Colon (tissue), 2 donors: ENCODE results near the gene ARL6IP4.

Experiments used
- FAIRE-seq: peaks from 2 replicates; lab custom pipeline; 2012; peaks lifted over from hg19 to GRCh38; lab: Jason Lieb, UNC
- donor health status: control.
- donor health status: control.

The ARL6IP4 gene

DNA sequence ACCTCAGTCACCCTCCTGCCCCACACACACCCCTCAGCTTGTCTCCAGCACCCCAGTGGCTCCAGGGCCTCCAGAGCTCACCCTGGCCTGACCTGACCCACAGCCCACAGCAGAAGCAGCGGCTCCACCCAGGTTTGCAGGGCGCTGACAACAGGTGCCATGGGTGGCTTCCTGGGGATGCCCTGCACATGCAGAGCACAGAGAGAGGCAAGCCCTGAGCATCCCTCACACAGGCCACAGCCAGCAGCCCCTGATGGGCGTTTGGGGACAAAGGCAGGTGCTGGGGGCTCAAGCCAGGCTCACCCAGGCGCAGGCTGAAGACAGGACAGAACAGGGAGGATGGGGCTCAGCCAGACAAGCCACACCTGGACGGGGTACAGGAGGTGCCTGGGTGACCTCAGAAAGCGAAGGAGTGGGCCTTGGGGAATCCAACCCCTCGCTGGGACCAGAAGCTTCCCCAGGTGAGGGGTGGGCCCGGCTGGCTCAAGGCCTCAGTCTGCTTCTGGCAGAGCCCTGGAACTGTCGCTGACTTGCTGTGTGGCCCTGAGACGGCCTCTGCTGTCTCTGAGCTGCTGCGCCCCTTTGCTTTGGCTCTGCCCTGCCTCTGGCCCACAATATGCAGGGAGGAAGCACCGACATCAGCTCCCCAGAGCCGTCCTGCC lies 10.6 kb downstream of the ARL6IP4 start:
- no peak for FAIRE-seq

DNA sequence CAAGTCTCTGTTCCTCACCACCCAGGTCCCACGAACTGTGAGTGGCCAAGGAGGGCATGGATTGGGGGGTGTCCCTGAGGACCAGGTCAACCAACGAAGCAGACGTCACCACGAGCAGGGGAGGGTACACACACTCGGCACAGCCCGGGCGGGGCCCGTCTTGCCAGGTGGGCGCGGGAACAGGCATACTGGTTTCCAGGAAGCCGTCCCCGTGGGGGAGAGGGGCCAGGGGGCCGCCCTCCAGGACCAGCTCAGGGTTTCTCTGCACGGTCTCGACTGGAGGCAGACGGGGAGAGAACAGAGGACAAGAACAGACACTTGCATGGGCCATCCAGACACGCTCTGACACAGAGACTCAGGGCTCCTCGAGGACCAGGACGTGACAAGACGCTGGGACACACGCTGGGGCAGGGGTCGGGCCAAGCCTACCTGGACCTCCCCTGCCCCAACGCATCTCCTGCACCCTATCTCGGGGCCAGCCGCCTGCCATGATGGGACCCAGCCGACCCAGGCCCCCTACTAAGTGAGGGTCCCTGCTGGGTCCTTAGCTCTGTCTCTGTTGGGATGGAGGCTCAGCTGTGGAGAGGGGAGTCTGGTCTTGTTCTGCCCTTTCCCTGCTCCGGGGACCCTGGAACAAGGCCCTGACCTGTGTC lies 11.3 kb downstream of the ARL6IP4 start:
- no peak for FAIRE-seq

DNA sequence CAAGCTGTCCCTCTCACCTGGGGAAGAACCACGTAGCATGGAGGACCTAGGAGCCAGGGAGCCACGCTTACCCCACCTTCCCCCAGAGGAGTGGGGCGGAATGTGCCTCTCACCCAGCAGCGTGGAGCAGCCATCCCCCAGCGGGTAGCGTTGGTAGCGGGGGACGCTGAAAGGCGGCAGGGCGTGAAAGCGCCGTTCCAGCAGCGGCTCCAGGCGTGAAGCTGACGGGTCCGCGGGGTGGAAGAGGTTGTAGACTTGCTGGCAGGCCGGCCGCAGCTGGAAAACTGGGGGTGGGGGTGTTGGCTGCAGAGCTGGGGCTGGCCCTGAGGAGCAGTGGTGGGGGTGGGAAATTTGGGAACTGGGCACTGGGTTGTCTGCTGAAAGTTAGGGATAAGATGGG lies 11.9 kb downstream of the ARL6IP4 start:
- FAIRE-seq = no peak

DNA sequence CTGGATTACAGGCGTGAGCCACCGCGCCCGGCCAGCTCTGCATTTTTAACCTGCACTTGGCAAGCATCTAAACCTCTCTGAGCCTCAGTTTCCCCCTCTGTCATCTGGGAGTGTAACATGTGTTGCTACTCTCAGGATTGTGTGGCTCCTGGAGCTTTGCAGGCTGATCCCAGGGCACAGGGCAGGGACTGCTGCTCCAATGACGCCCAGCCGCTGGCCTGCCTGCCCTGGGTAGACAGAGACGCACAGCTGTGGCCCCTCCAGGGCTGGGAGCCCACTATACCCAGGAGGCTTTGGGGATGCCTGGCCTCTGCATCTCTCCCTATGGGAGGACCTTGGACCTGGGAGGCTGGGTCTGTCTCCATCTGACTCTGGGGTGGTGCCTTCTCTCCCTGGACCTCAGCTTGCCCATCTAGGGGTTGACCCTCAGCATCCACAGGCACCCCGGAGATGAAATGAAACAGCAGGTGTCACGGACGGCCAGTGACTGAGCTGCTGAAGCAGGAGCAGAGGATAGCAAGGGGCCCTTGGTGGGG lies 13.7 kb downstream of the ARL6IP4 start:
- no peak for FAIRE-seq

DNA sequence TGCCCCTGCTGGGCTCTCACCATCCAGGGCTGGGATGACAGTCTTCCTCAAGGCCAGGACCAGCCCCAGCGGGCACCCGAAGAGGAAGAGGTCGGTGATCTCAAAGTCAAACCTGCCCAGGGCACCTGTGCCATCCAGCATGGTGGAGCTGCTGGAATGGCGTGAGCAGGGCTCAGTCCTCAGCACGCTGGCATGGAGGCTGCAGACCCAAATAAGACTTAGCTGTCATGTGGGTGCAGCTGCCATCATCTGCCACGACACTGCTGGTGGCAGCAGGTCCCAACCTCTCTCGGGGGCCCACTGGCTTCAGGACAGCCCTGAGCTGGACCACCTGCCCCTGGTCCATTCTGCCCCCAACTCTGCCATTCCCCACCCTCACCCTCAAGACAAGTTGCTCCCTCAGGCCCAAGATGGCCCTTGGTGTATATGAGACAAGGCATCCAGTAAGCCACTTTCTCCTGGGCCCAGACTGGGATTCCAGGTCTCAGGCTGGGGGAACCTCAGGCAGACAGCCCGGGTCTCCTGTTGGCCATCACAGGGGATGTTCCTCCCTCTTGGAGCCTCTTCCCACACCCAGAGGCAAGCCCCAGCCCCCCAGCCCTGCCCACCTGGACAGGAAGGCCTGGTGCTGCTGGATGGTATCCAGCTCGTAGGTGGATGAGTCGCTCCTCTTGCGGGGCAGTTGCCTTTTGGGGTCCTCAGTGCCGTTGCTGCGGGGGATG lies 14.5 kb downstream of the ARL6IP4 start:
- no peak for FAIRE-seq

DNA sequence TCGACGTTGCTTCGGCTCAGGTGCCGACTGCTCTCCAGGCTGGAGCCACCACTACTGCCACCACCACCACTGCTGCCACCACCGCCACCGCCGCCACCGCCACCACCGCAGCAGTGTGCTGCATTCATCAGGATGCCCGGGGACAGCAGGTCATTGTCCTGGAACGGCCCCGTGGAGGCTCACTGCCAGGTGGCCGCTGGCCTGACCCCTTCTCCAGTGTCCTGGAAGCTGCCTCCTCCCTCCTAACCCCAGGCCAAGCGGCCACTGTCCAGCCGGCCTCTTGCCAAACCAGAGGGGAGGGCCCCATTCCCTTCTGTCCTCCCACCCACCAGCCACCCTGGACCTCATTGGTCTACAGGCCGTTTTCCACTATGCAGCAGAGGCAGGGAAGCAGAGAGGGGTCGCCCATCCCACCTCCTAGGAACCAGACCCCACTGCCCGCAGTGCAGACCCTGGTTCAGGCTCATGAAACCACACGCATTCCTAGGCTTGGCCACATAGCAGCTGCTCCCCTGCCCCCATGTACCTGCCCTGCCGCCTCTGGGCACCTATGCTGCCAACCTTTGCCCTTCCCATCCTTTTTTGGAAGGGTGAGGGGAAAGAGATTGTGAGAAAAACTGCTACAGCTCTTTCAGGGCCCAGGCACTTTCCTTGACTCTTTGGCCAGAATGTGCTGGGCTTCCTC lies 15.2 kb downstream of the ARL6IP4 start:
- no peak for FAIRE-seq

DNA sequence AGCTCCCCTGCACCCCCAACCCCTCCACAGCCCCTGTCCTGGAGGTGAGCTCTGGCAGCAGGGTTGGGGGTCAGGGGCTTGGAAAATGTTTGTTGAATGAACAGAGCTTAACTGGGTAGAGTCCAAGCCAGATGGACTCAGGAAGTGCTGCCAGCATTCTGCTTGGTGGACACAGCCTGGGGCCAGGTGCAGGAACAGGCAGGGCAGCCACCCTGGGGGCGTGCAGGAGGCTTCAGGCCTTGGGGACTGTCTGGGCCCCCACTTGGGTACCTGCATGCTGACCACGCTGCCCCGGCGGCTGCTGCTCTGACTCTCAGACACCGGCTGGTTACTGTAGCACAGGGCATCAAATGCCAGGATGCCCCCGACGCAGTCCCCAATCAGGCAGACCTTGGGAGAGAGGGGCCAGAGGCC lies 15.7 kb downstream of the ARL6IP4 start:
- FAIRE-seq = no peak

DNA sequence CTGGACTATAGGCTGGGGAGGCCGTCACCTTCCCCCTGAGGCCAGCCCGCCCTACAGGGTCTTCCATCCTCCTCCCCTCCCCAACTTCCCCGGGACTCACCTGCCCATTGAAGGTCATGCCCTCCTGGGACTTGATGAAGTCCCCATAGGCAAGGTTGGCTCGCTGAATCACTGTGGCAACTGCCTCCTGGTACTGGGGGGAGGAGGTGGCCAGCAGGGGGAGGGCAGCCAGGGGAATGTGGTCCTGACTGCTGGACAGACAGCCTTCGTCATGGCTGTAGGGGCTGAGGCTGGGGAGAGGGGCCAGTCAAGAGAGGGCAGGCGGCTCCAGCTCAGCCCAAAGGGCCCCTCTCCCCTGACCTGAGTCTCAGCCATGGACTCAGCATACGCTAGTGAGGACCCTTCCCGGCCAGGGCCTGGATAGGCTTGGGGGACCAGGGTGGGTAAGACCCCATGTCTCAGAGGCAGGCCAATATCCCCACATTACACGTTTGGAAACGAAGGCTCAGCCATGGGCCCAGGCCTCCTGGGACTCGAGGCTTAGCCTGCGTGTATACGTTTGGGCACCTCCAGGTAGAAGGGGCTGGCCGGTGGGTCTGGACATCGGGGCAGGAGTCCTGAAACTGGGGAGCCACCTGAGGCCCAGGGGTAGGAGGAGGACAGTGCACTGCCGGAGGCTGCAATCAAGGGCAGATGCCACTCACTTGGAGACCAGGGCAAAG lies 16.3 kb downstream of the ARL6IP4 start:
- FAIRE-seq = no peak

DNA sequence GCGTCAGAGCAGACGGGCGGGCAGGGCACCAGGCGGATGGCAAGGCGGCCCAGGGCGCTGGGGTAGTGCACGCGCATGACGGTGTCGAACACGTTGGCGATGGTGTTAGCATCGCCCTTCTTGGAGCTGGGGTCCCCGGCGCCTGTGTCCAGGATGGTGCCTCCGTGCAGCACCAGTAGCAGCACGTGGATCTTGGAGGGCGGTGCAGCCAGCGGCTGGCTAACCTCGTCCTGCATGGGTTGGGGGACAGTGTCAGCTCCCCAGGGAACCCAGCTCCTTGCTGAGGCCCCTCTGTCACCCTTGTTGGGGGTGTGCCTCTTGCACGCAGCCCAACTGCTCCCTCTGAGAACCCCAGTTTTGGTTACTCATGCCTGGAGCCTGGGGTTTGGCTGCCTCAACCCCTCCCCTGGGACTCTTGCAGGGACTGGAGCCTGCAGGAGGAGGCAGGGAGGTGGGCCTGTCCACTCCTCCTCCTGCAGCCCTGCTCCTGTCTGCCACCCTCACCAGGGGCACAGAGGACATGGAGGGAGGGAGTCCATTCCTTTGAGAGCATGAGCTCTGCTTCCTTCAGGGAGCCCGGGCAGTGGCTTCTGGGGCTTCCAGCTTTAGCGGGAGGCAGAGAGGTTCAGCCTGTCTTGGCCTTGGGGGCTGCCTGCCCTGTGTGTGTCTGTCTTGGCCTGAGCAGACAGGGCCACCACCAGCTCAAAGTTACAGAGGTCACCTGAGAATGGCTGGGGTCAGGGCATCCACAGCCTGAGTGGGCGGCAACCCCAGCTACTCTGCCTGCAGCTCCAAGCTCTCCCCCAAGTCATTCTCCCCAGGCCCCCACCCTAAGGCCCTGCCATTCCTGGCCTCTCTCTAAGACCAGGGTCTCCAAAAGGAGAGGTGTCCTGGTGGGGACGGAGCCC lies 17.1 kb downstream of the ARL6IP4 start:
- no peak for FAIRE-seq

DNA sequence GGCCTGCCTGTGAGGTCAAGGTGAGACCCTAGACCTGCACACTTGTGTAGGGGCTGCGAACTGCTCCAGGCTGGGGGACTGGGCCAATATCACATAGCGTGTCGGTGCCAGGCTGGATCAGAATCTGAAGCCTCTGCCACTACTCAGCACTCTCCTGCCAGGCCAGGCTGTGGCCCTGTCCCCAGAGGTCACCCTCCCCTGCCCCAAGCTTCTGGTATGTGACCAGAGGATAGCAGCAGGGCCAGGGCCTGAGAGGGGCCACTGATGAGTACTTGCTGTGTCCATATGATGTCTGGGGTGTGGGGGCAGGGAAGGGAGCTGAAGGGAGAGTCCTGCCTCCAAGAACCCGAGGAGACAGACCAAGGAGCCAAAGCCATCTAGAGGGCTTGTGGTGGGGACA lies 17.8 kb downstream of the ARL6IP4 start:
- no peak for FAIRE-seq

DNA sequence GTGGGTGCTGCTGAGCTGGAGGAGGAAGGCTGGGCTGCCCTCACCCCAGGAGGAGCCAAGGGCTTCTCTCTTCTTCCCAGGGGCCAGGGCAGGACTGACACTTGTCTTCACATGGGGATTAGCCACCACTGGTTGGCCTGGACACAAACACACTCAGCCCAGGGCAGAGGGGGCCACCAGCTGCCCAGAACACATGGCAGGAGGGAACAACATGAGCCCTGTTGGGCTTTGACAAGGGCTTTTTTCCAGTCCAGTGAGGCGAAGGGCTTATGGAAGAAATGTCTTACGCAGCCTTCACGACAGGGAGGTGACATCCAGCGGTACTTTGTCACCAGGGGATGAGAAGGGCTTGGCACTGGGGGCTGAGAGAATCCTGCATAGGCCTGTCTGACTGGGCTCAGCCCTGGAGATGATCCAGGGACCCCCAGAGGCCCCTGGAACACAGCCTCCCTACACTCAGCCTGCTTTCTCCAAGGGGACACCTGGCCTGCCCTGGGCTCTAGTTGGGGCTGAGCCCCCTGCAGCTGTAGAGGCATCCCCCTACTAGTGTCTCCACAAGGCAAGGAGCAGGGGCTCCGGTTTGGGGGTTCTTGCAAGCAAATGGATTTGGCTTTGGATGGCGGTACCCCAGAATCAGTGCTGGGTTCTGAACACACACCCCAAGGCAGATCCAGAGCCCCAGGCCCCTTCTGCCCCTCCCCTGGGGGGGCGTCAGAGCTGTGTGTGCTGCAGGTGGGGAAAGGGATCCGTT lies 18.9 kb downstream of the ARL6IP4 start:
- FAIRE-seq = no peak

DNA sequence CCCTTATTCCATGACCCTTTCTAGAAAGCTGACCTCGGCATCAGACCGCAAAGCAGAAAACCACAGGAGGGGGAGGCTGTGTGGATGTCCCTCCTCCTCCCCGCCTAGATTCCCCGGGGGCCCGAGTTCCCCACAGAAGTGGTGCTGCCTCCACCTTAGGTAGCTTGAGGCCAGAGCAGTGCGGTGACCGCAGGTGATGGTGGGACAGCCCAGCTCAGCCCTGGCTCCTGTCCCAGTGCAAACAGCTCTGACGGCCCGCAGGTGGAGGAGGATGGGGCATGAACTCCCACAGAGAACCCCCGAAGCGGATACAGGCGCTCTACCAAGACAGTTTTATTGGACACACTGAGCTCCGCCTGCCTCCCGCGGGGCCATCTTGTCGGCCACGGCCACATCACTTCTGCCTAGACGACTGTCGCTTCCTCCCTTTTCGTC lies 19.5 kb downstream of the ARL6IP4 start:
- FAIRE-seq = no peak

DNA sequence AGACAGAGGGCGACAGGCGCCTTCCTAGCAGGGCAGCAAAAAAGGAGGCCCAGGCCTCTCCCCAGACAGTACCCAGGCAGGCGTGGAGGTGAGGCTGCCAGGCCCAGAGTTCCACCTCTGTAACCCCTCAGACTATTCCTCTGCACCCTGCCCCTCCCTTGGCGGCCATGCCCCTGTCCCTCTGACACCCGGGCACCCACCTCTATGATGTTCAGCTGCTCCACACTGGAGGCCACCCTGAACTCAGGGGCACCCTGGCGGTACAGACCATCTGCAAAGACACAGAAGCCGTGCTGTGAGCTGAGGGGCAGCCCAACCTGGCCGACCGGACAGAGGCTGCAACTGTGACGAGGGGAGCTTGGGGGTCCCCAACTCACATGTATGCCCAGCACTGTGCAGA lies 20.1 kb downstream of the ARL6IP4 start:
- no peak for FAIRE-seq

DNA sequence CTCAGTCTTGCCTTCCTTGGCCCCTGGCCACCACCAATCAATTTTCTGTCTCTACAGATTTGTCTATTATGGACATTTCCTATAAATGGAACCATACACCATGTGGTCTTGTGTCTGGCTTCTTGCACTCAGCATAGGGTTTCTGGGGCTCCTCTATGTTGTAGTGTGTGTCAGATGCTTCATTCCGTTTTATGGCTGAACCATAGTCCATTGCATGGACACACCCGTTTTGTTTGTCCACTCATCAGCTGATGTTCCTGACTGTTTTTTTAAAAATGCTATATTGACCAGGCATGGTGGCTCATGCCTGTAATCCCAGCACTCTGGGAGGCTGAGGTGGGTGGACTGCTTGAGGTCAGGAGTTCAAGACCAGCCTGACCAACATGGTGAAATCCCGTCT lies 21.0 kb downstream of the ARL6IP4 start:
- FAIRE-seq = no peak

DNA sequence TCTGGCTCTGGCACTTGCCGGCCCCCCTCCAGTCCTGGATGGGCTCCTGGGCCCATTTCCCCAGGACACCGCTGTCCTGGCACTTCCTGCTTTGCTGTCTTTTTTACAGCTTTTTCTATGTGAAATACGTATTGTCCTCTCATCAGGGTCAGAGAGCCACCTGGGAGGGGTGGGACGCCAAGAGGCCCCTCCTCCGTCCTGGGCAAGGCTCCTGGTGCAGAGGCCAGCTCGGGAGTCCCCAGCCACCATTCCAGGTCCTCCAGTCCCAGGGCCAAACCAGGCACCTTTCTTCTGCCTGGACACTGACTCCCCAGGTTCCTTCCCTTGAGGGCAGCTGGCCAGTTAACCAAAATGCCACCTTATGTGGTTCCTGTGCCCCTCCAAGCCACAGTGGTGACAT lies 22.8 kb downstream of the ARL6IP4 start:
- FAIRE-seq = no peak

DNA sequence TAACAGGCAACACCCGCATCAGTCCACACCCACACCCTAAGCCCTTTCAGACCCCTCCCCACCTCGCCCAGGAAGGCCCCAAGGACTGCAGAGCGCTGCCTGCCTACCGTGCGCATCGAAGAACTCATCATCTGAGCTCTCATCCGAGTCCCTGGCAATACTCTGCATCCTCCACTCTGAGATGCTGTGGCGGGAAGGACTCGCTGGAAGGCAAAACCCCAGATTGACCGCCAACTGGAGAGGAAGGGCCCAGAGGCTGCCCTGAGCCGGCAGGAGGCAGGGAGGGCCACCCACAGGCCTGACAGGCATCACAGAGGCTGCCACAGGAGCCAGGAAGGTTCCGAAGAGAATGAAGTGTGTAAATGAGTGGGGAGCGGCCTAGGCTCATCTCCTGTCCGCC lies 23.8 kb downstream of the ARL6IP4 start:
- FAIRE-seq = no peak

DNA sequence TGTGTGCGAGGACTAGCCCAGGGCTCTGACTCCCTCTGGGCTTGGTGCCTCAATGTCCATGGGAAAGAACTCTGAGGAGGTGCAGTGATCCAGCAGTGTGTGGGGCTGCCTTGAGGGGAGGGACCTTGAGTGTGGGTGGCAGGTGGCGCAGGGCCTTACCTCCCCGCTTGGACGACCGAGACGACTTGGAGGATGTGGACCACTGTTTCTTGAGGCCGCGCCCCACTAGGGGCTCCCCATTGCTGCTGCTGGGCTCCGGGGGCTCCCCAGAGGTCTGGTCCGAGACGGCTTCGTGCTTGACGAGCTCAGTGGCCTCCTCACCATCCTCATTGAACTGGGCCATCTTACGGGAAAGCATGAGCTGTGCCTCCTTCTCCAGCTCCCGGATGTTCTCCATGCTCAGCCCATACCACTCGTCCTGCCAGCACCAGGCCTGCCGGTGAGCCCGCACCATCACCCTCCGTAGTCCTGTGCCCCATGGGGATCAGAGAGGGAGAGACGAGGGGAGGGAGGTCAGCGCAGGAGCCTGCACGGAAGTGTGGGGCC lies 24.7 kb downstream of the ARL6IP4 start:
- no peak for FAIRE-seq

DNA sequence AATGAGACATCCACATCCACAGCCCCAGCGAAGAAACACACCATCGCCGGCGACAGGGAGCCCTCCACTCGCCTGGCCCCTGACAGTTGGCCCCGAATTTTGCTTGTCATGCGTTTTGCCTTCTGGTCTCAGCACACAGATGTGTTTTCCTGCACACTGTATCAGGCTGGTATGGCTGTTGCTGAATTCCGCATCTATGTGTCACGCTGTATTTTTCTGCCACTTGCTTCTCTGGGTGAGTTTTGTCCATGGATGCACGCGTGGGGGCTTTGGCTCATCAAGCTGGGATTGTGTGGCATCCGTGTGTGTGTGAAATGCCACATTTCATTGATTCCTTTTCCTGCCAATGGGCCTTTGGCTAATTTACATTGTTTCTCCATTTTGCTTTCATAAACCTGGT lies 26.5 kb downstream of the ARL6IP4 start:
- no peak for FAIRE-seq

DNA sequence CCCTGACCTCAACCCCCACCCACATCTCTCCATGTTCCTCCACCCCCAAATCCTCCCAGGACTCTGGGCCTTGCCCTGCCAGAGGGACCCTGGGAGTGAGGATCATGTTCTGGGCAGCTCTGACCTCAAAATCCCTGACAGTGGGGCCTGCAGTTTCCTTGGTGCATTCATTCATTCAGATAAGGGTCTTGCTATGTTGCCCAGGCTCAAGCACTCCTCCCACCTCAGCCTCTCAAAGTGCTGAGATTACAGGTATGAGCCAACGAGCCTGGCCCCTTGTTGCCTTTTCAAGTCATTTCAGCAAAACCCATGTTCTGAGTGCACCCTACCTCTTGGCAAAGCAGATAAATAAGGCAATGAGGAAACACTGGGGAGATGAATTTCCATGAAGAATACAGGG lies 29.6 kb downstream of the ARL6IP4 start:
- FAIRE-seq = no peak

DNA sequence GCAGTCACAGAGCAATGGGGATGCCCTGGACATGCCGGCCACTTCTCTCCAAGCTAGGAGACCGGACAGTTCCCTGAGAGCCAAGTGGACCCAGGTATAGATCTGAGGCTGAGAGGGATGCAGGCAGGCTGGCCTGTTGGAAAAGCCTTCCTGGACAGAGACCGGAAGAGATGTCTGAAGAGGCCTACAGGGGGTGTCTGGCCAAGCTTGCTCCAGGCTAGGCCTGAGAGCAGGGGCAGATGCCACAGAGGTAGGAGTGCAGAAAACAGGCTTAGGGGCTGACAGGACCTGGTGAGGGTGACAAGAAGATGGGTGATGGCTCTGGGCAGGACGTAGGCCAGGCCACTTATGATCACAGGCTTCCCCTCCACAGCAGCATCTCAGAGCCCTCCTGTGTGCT lies 30.2 kb downstream of the ARL6IP4 start:
- FAIRE-seq = no peak
